GM21619 (cell line): ENCODE results near the gene PDCD1.
"Not testable (repeated sequence)": the region's sequence is repeated elsewhere in the genome, so short reads cannot be mapped to it uniquely, and the experiment has no call there.

Source experiments
- ATAC-seq: cut with Tn5 transposase; IDR thresholded peaks from one replicate; pipeline ENCODE4 v1.9.1; 2021; ENCODE audit not compliant: unreplicated experiment

PDCD1 gene

DNA sequence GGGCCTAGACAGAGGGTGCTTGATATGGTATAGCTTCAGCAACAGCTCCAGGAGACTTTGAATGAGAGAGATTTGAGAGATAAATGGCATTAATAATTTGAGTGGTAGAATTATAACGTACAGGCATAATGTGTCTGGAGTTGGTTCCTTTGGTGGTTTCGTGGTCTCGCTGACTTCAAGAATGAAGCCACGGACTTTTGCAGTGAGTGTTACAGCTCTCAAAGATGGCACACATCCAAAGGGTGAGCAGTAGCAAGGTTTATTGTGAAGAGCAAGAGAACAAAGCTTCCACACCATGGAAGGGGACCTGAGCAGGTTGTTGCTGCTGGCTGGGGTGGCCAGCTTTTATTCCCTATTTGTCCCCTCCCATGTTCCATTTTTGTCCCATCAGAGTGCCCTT lies 23.1 kb downstream of the PDCD1 start:
- ATAC-seq: no peak

DNA sequence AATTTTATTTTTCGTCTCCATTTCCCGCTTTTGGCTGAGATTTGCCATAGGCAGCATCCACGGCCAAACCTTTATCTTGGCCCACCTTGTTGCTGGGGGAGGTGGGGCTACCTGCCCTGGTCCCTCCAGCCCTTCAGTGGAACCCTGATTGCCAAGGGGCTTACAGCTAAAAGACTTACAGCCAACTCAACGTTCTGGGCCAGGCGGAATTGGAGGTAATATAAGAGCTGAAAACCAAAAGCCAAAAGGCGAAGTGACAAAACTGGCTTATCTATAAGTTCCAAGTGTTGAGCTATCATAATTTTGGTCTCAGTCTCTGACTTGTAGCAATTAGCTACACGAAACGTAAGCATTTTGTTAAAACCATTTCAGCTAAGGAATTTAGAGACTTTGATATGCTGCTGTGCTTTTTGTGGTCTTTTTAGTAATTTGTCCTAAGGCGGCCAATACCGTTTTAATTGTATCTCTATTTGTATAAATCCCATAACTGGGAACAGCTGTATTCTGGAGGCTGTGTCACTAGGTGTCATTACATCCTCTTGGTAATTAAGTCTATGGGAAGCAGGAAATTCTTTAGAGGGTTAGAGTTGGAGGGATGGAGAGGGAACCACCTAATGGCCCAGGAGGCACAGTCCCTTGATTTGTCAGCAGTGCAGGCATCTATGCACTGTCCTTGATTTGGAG lies 24.0 kb downstream of the PDCD1 start:
- ATAC-seq: no peak

DNA sequence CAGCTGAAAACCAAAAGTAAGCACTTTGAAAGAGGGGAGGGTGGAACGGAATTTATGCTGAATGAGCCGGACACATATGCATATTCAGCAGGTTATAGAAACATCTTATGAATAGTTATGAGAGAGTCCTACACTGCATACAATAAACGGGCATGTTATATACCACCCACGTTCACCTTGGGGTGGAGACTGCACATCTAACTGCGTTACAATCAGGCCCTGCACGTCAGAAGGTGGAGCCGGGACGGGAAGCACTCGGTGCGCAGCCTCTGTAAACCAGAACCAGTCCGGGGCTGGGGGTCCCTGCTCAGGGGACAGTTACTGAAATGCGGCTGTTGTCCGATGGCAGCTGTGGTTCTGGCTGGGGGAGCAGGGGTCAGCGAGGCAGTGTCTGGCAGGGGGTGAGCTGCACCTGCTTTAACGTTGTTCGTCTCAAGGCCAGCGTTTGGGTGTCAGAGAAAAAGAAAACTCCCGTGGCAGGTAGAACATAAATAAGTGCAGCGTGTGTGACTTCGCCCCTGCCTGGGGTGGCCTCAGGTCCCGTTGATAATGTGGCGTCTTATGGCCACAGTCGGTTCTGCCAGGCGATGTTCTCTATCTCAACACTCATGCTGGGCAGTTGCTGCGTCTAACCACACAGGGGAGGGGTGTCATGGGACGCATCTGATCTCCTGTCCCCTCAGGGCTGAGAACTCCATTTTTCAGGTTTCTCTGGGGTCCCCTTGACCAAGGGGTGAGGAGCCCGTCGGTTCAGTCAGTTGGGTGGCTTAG lies 24.8 kb downstream of the PDCD1 start:
- ATAC-seq: not testable (repeated sequence)

DNA sequence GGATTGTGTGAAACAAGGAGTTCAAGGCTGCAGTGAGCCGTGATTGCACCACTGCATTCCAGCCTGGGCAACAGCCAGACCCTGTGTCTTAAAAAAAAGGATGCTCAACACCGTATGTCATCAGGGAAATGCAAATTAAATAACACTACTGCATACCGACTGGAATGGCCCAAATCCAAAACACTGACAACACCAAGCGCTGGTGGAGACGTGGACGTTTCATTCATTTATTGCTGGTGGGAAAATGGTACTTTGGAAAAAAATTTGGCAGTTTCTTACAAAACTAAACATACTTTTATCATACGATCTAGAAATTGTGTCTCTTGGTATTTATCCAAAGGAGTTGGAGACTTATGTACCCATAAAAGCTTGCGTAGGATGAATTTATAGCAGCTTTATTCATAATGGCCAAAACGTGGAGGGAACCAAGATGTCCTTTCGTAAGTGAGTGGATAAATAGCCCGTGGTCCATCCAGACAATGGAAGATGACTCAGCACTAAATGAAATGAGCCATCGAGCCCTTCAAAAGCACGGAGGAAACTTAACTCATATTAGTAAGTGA lies 25.5 kb downstream of the PDCD1 start:
- no peak for ATAC-seq

DNA sequence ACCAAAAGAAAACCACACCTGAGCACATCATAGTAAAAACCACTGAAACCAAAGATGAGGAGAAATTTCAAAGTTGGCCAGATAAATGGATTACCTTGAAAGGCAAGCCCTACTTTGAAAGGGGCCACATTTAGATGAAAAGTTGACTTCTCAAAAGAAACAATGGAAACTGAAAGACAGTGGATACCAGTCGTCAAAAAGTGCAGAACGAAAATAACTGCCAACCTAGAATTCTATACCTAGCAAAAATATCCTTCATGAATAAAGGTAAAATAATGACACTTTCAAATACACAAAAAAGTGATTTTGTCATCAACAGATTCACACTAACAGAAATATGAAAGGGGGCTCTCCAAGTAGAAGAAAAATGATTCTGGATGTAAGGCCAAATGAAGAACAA lies 31.3 kb downstream of the PDCD1 start:
- ATAC-seq: no peak

DNA sequence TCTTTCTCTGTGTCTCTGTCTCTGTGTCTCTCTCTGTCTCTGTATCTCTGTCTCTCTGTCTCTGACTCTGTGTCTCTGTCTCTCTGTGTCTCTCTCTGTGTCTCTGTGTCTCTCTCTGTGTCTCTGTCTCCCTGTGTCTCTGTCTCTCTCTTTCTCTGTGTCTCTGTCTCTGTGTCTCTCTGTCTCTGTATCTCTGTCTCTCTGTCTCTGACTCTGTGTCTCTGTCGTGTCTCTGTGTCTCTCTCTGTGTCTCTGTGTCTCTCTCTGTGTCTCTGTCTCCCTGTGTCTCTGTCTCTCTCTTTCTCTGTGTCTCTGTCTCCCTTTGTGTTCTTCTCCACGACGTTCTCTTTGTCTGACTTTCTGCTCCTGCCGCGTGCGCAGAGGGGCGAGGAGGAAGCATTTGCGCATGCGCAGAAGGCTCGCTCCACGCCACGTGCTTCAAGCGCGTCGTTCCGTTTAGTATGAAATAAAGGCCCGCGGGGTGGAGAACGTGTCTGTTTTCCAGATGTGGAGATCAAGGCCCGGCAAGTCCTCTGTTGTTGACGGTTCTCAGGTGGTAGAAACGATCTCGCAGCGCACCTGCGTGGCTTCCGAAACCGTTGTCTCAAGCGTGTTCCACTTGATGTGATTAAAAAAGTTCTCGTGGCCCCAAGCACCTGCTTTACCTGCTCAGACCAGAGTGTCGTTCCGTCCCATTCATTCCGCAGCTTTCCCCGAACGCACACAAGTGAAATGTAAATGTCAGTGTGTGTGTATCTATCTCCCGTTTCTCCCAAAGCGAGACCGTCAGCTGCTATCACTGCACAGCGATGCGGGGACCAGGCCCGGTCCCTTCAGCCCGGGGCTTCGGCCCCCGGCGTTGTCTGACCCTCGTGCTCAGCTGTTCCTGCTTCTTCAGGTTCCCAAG lies 34.9 kb downstream of the PDCD1 start:
- ATAC-seq: not testable (repeated sequence)

DNA sequence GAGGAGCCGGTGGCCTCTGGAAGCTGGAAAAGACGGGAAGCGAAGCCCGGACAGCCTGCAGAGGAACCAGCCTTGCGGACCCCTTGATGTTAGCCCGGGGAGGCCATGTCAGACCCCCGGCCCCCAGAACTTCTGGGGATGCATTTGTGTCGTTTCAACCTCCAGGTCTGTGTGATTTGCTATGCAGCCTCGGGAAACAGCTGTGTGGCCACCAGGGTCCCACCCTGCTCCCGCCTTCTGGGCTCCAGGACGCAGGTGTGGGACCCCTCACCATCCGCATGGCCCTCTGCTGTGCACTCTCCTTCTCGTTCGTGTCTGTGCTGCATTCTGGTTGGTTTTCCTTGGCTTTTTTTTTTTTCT lies 36.5 kb downstream of the PDCD1 start:
- no peak for ATAC-seq

DNA sequence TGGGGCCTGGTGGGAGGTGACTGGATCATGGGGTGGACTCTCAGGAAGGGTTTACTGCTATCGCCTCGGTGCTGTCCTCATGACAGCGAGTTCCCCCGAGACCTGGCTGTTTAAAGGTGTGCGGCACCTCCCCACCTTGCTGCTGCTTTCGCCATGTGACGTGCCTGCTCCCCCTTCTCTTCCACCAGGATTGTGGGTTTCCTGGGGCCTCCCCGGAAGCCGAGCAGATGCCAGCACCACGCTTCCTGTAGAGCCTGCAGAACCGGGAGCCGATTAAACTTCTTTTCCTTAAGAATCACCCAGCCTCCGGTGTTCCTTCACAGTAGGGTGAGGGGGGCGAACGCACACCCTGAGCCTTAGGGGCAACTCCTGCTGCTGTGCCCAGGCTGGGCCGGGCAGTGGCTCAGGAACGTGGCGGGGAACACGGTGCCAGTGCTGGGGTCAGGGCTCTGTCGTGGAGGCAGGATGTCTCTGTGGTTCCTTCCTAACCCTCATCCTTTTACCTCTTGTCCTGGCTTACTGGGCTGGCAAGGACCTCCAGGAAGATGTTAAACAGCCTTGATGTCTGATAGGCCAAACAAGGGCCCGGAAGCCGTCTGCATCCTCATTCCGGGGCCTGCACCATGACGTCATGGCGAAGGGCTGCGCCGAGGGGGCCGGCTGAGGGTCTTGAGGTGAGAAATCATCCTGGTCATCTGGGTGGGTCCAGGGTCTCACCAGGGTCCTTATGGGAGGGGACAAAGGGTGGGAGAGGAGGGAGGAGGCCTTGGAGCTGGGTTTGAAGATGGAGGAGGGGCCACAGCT lies 37.0 kb downstream of the PDCD1 start:
- no peak for ATAC-seq

DNA sequence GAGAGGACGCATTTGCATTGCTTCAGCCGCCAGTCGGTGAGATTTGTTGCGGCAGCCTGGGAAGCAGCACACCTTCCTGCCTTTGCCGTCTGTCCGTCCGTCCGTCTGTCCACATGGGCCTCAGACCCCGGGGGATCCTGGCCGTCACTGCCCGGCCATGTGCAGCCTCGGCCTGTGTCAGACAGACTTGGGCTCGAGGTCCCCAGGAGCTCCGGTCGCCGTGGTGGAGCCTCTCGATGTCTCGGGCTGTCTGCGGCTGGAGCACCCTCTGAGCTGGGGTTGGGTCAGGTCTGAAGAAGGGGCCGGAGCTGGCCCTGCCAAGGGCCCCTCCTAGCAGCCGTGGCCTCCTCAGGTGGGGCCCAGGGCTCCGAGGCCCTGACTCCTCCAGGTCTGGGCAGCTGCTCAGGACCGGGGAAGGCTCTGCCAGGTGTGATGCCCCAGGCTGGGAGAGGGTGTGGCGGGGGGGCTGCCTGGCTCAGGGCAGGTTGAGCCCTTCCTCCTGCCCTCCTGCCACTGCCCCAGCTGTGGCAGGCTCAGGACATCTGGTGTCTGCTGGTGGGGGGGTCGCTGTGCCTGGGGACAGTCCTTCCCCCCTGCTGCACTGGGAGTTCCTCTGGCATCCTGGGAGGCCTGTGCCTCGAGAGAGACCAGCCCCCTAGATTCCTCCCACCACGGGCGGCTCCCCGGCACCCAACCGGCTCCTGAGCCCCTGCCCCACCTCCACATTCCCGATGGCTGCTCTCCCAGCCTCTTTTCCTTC lies 37.9 kb downstream of the PDCD1 start:
- no peak for ATAC-seq

DNA sequence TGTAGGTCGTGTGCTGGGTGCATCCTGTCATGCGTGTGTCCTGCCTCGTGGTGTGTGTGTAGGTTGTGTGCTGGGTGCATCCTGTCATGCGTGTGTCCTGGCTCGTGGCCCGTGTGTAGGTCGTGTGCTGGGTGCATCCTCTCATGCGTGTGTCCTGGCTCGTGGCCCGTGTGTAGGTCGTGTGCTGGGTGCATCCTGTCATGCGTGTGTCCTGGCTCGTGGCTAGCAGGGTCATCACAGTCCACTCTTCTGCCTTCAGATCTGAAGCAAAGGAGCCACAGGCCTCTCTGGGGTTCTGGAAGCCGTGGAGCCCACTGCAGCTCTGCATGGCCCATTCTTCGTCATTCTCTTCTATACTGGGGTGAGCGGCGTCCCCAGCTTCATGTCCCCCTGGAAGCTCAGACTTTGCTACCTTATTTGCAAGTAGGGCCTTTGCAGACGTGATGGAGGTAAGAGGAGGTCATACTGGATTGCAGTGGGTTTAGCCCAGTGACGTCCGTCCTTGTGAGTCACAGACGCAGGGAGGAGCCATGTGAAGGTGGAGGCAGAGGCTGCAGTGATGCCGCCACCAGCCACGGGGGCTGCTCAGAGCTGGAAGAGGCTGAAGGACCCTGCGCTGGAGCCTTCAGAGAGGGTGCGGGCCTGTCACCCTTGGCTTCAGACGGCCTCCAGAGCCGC lies 38.6 kb downstream of the PDCD1 start:
- ATAC-seq: not testable (repeated sequence)

DNA sequence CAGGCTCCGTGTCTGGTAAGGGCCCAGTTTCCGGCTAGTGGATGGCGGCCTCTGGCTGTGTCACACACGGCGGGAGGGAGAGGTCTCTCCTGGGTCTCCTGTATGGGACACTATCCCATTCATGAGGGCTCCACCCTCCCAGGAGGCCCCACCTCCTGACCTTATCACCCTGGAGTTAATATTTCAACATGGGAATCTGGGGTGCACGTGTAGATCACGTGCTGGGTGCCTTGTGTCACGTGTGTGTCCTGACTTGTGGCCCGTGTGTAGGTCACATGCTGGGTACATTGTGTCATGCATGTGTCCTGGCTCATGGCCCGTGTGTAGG lies 39.8 kb downstream of the PDCD1 start:
- no peak for ATAC-seq

DNA sequence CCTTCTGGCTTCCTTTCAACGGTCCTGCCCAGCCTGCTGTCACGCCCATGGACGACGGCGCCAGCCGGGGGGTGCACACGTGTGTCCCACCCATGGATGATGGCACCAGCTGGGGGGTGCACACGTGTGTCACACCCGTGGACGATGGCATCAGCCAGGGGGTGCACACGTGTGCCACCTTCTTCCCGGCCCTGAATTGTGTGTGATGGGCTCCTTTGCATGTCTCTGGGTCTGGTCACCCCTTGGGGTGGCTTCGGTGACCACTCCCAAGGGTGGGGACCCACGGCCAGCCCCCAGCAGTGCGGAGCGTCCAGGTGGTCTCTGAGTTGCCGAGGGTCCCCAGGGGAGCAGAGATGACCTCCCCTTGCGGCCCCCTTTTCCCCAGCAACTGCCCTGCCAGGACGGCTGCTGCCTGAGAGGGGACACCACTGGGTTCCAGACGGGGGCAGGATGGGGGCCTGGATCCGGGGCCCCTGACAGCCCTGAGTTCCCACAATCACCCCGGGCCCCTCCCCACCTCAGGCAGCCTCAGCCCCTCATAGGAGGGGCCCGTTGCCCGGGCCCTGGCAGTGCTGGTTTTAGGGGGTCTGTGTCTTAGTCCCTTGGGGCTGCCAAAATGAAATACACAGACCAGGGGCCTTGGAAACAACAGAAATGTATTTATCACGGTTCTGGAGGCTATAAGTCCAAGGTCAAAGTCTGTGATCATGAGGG lies 40.3 kb downstream of the PDCD1 start:
- no peak for ATAC-seq

DNA sequence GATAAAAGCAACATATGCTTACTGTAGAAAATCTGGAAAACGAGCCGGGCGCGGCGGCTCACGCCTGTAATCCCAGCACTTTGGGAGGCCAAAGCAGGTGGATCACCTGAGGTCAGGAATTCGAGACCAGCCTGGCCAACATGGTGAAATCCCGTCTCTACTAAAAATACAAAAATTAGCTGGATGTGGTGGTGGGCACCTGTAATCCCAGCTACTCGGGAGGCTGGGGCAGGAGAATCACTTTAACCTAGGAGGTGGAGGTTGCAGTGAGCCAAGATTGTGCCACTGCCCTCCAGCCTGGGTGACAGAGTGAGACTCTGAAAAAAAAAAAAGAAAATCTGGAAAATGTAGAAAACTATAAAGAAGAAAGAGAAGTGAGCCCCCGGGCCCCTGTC lies 40.9 kb downstream of the PDCD1 start:
- ATAC-seq: not testable (repeated sequence)

DNA sequence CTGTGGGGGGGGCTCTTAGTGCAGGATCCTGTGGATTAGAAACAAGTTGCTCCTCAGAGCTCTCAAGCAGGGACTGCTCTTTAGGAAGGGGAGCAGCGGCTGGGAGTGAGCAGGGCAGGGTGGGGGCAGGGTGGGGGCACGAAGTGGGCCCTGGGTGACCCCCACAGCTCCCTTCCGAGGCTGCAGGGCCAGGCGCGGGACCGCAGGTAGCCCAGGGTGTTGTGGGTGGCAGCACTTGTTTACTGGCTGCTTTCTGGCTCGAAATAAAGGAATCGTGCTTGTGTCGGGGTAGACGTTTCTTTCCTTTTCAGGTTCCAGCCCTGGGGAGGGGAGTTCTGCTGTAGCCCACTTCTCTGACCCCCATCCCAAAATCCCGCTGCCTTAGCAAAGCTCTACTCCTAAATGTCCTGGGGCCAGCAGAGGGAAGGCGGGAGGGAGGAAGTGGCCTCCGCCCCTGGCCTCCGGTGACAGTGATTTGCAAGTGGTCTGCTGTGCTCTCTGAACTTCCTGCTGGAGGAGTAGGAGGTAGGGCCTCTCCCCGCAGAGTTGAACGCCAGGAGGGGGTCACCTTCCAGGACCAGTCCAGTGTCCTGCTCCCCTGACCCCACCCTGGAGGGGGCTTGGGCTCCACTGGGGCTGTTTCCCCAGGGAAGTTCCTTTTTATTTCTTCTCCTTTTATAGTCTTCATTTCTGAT lies 41.4 kb downstream of the PDCD1 start:
- ATAC-seq: no peak

DNA sequence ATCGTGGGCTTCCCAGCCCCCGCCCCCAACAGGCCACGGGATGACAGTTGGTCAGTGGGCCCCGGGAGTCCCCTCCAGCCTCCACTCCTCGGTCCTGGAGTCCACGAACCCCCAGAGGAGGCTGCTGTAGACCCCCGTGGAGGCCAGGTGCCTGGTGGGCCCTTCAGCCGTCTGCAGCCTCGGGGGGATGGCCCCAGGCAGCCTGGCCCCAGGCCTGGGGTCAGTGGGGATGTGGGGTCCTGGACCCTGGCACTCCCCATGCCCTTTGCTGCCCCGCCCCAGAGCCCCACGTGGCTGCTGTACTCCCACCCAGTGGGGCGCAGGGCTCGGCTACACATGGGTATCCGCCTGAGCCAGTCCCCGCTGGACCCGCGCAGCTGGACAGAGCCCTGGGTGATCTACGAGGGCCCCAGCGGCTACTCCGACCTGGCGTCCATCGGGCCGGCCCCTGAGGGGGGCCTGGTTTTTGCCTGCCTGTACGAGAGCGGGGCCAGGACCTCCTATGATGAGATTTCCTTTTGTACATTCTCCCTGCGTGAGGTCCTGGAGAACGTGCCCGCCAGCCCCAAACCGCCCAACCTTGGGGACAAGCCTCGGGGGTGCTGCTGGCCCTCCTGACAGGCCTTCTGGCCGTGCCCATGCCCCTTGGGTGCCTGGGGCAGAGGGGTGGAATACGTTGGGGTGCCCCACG lies 42.1 kb downstream of the PDCD1 start:
- no peak for ATAC-seq

DNA sequence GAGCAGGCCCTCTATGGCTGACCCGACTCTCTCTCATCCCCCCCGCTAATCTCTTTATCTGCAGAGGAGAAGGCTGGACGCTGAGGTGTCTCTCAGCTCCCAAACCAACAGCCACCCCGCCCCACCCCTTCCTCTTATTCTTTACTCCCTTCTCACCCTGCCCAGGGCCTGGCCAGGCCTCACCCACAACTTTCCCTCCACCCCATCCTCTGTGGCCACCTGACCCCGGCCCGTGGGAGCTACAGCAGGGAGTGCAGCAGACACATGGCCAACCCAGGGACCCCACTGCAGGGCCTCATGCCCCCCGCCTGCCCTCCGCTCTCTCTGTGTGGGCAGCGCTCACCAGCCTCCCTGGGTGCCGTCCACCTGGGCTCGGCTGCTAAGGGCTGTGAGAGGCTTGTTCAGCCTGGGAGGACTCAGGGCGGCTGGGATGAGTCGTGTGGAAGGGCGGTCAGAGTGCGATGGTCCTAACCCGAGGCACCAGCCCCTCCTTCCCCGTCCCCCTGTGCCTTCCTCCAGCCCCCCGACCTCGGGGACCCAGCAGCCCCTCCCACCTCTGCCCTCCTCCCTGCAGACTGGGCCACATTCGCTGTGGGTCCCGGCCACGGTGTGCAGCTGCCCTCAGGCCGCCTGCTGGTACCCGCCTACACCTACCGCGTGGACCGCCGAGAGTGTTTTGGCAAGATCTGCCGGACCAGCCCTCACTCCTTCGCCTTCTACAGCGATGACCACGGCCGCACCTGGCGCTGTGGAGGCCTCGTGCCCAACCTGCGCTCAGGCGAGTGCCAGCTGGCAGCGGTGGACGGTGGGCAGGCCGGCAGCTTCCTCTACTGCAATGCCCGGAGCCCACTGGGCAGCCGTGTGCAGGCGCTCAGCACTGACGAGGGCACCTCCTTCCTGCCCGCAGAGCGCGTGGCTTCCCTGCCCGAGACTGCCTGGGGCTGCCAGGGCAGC lies 42.9 kb downstream of the PDCD1 start:
- ATAC-seq: no peak
